Ishikawa (cell line): ENCODE results near the gene CCDC69.

ENCODE experiments used
- CEBPB ChIP-seq: IDR thresholded peaks from 2 replicates; pipeline ENCODE4 v1.6.1; 2012
- CREB1 ChIP-seq: IDR thresholded peaks from 2 replicates; pipeline ENCODE4 v1.6.1; 2012; ENCODE audit warnings: low read depth
- EP300 ChIP-seq: IDR thresholded peaks from 2 replicates; pipeline ENCODE4 v1.6.1; 2012; ENCODE audit warnings: borderline replicate concordance
- FOXM1 ChIP-seq: IDR thresholded peaks from 2 replicates; pipeline ENCODE4 v1.6.1; 2012; ENCODE audit warnings: low read depth, borderline replicate concordance
- NFIC ChIP-seq: IDR thresholded peaks from 2 replicates; pipeline ENCODE4 v1.6.1; 2012
- RAD21 ChIP-seq: IDR thresholded peaks from 2 replicates; pipeline ENCODE4 v1.6.1; 2012; ENCODE audit warnings: low read depth
- TAF1 ChIP-seq: IDR thresholded peaks from 2 replicates; pipeline ENCODE4 v1.6.1; 2012; ENCODE audit warnings: low read depth, mild to moderate bottlenecking
- TCF12 ChIP-seq: IDR thresholded peaks from 2 replicates; pipeline ENCODE4 v1.6.1; 2012; ENCODE audit warnings: low read depth
- TEAD4 ChIP-seq: IDR thresholded peaks from 2 replicates; pipeline ENCODE4 v1.6.1; 2012
- YY1 ChIP-seq: IDR thresholded peaks from 2 replicates; pipeline ENCODE4 v1.6.1; 2012; ENCODE audit warnings: low read depth
- ZBTB7A ChIP-seq: IDR thresholded peaks from 2 replicates; pipeline ENCODE4 v1.6.1; 2012; ENCODE audit warnings: low read depth
- TF ChIP-seq, protein P1 (sequence below): IDR thresholded peaks from 2 replicates; pipeline ENCODE4 v1.6.1; 2012; ENCODE audit warnings: low read depth, mild to moderate bottlenecking
- TF ChIP-seq, protein P2 (sequence below): IDR thresholded peaks from 2 replicates; pipeline ENCODE4 v1.6.1; 2012
- TF ChIP-seq, protein P3 (sequence below): IDR thresholded peaks from 2 replicates; pipeline ENCODE4 v1.6.1; 2012

DNA sequence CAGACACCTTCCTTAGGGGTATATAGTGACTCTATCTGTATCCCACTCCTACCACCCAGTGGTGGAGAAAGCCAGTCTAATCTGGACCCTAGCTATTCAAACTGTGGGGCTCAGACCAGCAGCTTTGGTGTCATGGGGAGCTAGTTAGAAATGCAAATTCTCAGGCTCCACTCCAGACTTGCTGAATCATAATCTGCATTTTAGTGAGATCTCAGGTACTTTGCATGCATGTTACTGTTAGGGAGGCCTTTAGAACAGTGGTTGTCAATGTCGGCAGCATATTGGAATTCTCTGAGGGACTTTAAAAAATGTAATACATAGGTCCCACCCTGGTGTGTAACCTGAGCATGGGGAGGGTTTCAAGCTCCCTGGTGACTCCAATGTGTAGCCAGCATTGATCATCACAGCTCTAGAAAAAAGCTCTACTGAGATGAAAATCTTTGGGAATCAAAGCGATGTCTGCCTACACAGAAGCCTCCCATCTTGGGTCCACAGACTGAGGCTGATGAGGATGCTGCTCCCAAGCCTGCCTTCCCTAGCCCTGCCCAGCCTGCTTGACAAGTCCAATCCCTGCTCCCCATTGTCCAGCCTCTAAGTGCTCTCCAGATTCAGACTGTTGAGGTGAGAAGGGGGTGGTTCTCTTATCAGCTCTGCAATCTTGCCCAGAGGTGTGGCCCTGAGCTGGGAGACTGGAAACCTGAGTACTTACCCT is 17.2 kb upstream of the CCDC69 start:
- TF ChIP-seq, protein P1, sequence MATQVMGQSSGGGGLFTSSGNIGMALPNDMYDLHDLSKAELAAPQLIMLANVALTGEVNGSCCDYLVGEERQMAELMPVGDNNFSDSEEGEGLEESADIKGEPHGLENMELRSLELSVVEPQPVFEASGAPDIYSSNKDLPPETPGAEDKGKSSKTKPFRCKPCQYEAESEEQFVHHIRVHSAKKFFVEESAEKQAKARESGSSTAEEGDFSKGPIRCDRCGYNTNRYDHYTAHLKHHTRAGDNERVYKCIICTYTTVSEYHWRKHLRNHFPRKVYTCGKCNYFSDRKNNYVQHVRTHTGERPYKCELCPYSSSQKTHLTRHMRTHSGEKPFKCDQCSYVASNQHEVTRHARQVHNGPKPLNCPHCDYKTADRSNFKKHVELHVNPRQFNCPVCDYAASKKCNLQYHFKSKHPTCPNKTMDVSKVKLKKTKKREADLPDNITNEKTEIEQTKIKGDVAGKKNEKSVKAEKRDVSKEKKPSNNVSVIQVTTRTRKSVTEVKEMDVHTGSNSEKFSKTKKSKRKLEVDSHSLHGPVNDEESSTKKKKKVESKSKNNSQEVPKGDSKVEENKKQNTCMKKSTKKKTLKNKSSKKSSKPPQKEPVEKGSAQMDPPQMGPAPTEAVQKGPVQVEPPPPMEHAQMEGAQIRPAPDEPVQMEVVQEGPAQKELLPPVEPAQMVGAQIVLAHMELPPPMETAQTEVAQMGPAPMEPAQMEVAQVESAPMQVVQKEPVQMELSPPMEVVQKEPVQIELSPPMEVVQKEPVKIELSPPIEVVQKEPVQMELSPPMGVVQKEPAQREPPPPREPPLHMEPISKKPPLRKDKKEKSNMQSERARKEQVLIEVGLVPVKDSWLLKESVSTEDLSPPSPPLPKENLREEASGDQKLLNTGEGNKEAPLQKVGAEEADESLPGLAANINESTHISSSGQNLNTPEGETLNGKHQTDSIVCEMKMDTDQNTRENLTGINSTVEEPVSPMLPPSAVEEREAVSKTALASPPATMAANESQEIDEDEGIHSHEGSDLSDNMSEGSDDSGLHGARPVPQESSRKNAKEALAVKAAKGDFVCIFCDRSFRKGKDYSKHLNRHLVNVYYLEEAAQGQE, result no peak
- TF ChIP-seq EP300 (no peak), CEBPB (no peak), TAF1 (no peak), RAD21 (no peak), YY1 (no peak), FOXM1 (no peak), NFIC (no peak), TEAD4 (no peak), CREB1 (no peak), ZBTB7A (no peak), TCF12 (no peak)
- TF ChIP-seq, protein P2, sequence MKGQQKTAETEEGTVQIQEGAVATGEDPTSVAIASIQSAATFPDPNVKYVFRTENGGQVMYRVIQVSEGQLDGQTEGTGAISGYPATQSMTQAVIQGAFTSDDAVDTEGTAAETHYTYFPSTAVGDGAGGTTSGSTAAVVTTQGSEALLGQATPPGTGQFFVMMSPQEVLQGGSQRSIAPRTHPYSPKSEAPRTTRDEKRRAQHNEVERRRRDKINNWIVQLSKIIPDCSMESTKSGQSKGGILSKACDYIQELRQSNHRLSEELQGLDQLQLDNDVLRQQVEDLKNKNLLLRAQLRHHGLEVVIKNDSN, result no peak
- TF ChIP-seq, protein P3, sequence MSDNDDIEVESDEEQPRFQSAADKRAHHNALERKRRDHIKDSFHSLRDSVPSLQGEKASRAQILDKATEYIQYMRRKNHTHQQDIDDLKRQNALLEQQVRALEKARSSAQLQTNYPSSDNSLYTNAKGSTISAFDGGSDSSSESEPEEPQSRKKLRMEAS, result no peak
